SK-N-SH (cell line): Measurements from ENCODE around the gene CCDC27.

Experiments
- CTCF ChIP-seq: fragments of 200-600 bp; sonication (generic); IDR thresholded peaks from 2 replicates; pipeline ENCODE4 v1.6.1; 2017; ENCODE audit warnings: antibody characterized with exemption, mild to moderate bottlenecking, moderate library complexity
- EZH2phosphoT487 ChIP-seq: fragments of 200-600 bp; sonication (generic); IDR thresholded peaks from 2 replicates; pipeline ENCODE4 v1.6.1; 2017; ENCODE audit warnings: low read depth, mixed run types, mild to moderate bottlenecking, antibody characterized with exemption, moderate library complexity, borderline replicate concordance
- JUND ChIP-seq: IDR thresholded peaks from 2 replicates; pipeline ENCODE4 v1.4.0; 2012
- PBX3 ChIP-seq: IDR thresholded peaks from 2 replicates; pipeline ENCODE4; 2012
- RAD21 ChIP-seq: IDR thresholded peaks from 2 replicates; pipeline ENCODE4 v1.6.1; 2012; ENCODE audit warnings: mild to moderate bottlenecking, low read length
- RXRA ChIP-seq: IDR thresholded peaks from 2 replicates; pipeline ENCODE4 v1.4.0; 2012; ENCODE audit warnings: low read depth, mild to moderate bottlenecking, borderline replicate concordance
- SIN3A ChIP-seq: IDR thresholded peaks from 2 replicates; pipeline ENCODE4 v1.6.1; 2012; ENCODE audit warnings: low read depth, mild to moderate bottlenecking, low read length, moderate library complexity, borderline replicate concordance

GRCh38 chr1:3702528-3702927 lies 49.7 kb upstream of the CCDC27 start:
- TF ChIP-seq CTCF: no peak
- no peak for TF ChIP-seq RXRA
- TF ChIP-seq EZH2phosphoT487: no peak
- no peak for TF ChIP-seq JUND
- TF ChIP-seq PBX3: no peak
- TF ChIP-seq RAD21: no peak
- no peak for TF ChIP-seq SIN3A
